A549 treated with ZK216348 at 1 μM for 4 hours (cell line): Measurements from ENCODE around the gene EWSR1. TPM values are rescaled to one million over a fixed set of nuclear protein-coding genes. Genes with fewer than 3 reads are reported as not detected.

ENCODE experiments used
- total RNA-seq: library from RNA; stranded (reverse); fragments of 200-300 nt; extraction: Qiagen RNA extraction; gene quantifications from 5 replicates; pipeline ENCODE4 v1.2.3, GENCODE V29; 2022; ENCODE audit warnings: low read depth

EWSR1 gene, protein sequence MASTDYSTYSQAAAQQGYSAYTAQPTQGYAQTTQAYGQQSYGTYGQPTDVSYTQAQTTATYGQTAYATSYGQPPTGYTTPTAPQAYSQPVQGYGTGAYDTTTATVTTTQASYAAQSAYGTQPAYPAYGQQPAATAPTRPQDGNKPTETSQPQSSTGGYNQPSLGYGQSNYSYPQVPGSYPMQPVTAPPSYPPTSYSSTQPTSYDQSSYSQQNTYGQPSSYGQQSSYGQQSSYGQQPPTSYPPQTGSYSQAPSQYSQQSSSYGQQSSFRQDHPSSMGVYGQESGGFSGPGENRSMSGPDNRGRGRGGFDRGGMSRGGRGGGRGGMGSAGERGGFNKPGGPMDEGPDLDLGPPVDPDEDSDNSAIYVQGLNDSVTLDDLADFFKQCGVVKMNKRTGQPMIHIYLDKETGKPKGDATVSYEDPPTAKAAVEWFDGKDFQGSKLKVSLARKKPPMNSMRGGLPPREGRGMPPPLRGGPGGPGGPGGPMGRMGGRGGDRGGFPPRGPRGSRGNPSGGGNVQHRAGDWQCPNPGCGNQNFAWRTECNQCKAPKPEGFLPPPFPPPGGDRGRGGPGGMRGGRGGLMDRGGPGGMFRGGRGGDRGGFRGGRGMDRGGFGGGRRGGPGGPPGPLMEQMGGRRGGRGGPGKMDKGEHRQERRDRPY
- total RNA-seq: 214 to 243 TPM (median 225 TPM) in 5 replicates

DNA sequence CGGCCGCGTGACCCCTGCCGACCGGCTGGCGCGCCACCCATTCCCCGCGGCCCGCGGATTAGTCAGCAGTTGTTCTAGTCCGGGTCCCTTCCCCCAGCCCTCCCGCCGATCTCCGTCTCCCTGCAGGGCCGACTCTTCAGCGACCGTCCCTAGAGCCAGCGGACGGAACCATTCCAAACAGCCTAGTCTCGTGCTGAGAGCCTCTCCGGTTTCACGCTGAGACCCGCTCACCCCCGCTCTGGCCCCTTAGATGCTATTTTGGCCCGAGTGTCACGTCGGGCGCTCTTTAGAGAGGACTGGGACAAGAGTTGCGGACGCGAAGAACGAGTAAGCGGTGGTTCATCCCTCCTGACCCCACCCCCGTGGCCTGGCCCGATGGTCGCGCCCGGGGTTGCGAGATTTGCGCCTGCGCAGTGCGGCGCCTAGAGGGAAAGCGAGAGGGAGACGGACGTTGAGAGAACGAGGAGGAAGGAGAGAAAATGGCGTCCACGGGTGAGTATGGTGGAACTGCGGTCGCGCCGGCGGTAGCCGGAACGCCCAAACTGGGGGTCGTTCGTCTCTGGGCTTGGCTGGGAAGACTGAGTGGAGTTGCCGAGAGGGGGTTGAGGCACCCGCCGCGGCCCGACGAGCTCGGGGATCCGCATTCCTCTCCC, at the start of gene EWSR1, which contains the start of gene RHBDD3:
Gene EWSR1 (plus strand): TSS at position 411 of the 653 bp plus-strand sequence. CDS start 69 bp downstream, at position 480.
Gene RHBDD3 (minus strand): TSS at position 124 of the 653 bp plus-strand sequence. CDS start 2,355 bp downstream, outside the sequence.

GRCh38 chr22:29306175-29306834, 38.2 kb downstream of the EWSR1 start, which contains the start of gene GAS2L1:
GAS2L1 (plus strand) TSS chr22:29306650; CDS start chr22:29308106, 1,456 bp downstream.

GRCh38 chr22:29315286-29316140, 47.4 kb downstream of the EWSR1 start, which contains the start of gene RASL10A:
RASL10A (minus strand) TSS chr22:29315697; CDS start chr22:29315246, 451 bp downstream.

Other genes starting within 250 kb of the EWSR1 start
- not detected in 5 replicates for gene C22orf31, start 206.4 kb upstream of the EWSR1 start, total RNA-seq
- gene KREMEN1, start 195.2 kb upstream of the EWSR1 start, total RNA-seq: 2.6 to 5.4 TPM (median 4.2 TPM) in 5 replicates
- gene EMID1, start 62.4 kb upstream of the EWSR1 start, total RNA-seq: 0.27 to 0.52 TPM (median 0.43 TPM) in 4 of 5 replicates, not detected in the other
- 16.5 to 29.6 TPM (median 28.0 TPM) in 5 replicates for gene RHBDD3, start 287 bp upstream of the EWSR1 start, total RNA-seq
- 13.5 to 41.5 TPM (median 37.8 TPM) in 5 replicates for gene GAS2L1, start 38.4 kb downstream of the EWSR1 start, total RNA-seq
- 0.32 to 0.67 TPM (median 0.57 TPM) in 4 of 5 replicates, not detected in the other for gene RASL10A, start 47.4 kb downstream of the EWSR1 start, total RNA-seq
- gene AP1B1, start 120.3 kb downstream of the EWSR1 start, total RNA-seq: 19.3 to 28.3 TPM (median 28.0 TPM) in 5 replicates
- gene RFPL1, start 170.3 kb downstream of the EWSR1 start, total RNA-seq: not detected in 5 replicates
- 0.07 to 0.13 TPM (median 0.09 TPM) in 4 of 5 replicates, not detected in the other for gene NEFH, start 211.9 kb downstream of the EWSR1 start, total RNA-seq